Mucosa of rectum (tissue), 2 donors: Measurements from ENCODE around the gene ZDHHC8.

ENCODE experiments used
- H3K27ac ChIP-seq, 2 donors: one replicate each; pipeline ENCODE4 v1.7.0; 2013; ENCODE audit warnings: inconsistent platforms in 2 of 2, low read depth in 2 of 2, low read length in 2 of 2
- H3K27me3 ChIP-seq, 2 donors: one replicate each; pipeline ENCODE4 v1.7.0; 2013; ENCODE audit warnings: low read length in 2 of 2; ENCODE audit not compliant: control insufficient read depth in 2 of 2, insufficient read depth in 2 of 2
- H3K36me3 ChIP-seq, 2 donors: one replicate each; pipeline ENCODE4 v1.7.0; 2013; ENCODE audit warnings: low read length in 2 of 2; ENCODE audit not compliant: control insufficient read depth in 2 of 2, insufficient read depth in 2 of 2
- H3K4me1 ChIP-seq, 2 donors: one replicate each; pipeline ENCODE4 v1.7.0; 2013; ENCODE audit warnings: low read length in 2 of 2, mild to moderate bottlenecking in 1 of 2; ENCODE audit not compliant: control insufficient read depth in 2 of 2, insufficient read depth in 2 of 2
- H3K4me3 ChIP-seq, 2 donors: one replicate each; pipeline ENCODE4 v1.7.0; 2013; ENCODE audit warnings: low read length in 2 of 2
- H3K9ac ChIP-seq, 2 donors: one replicate each; pipeline ENCODE4 v1.7.0; 2013; ENCODE audit warnings: low read length in 2 of 2, low read depth in 1 of 2, mild to moderate bottlenecking in 1 of 2
- H3K9me3 ChIP-seq, 2 donors: one replicate each; pipeline ENCODE4 v1.7.0; 2013; ENCODE audit warnings: low read length in 2 of 2; ENCODE audit not compliant: control insufficient read depth in 2 of 2
- donor health status: healthy.
- donor health status: Normal muscosa, but diverticular disease.

Gene ZDHHC8

GRCh38 chr22:20131597-20131858 is at the start of gene ZDHHC8:
Gene ZDHHC8 (plus strand): TSS chr22:20131804. CDS start chr22:20131948, 144 bp downstream.
- Histone ChIP-seq H3K9me3 (no peaks in the 10 kb centered on the region), H3K9ac (peak within 1 kb of the TSS; percentile 72 to 85), H3K4me1 (peaks cover 15% of the 10 kb centered on the region in 2 donors), H3K27ac (peak within 1 kb of the TSS; percentile 76 to 83), H3K4me3 (peak within 1 kb of the TSS; percentile 75 to 79), H3K27me3 (no peaks in the 10 kb centered on the region), H3K36me3 (peaks cover 4 to 7% of the 10 kb centered on the region in 2 donors)

- Histone ChIP-seq H3K4me3 (no peak overlapping the region), H3K9me3 (no peaks in the 10 kb centered on the region), H3K4me1 (peaks cover 8 to 28% of the 10 kb centered on the region in 2 donors), H3K36me3 (peaks cover 28 to 30% of the 10 kb centered on the region in 2 donors), H3K27ac (no peak overlapping the region), H3K27me3 (no peaks in the 10 kb centered on the region), H3K9ac (no peak overlapping the region)
Measured at GRCh38 chr22:20083157-20083890, 48.3 kb upstream of the ZDHHC8 start.

- H3K4me1 ChIP-seq: peaks cover 8 to 28% of the 10 kb centered on the region in 2 donors
- H3K27me3 ChIP-seq: no peaks in the 10 kb centered on the region
- H3K27ac ChIP-seq: no peak overlapping the region
- H3K4me3 ChIP-seq: no peak overlapping the region
- H3K9ac ChIP-seq: no peak overlapping the region
- H3K36me3 ChIP-seq: peaks cover 33 to 37% of the 10 kb centered on the region in 2 donors
- H3K9me3 ChIP-seq: no peaks in the 10 kb centered on the region
Measured at GRCh38 chr22:20083891-20084546, 47.6 kb upstream of the ZDHHC8 start.

GRCh38 chr22:20084547-20085413 is 46.8 kb upstream of the ZDHHC8 start:
- H3K36me3 ChIP-seq: peaks cover 40 to 44% of the 10 kb centered on the region in 2 donors
- no peak overlapping the region for H3K9ac ChIP-seq

GRCh38 chr22:20085651-20086050 is 46.0 kb upstream of the ZDHHC8 start:
- Histone ChIP-seq H3K36me3 (peaks cover 49 to 53% of the 10 kb centered on the region in 2 donors), H3K9ac (no peak overlapping the region), H3K4me1 (peaks cover 8 to 28% of the 10 kb centered on the region in 2 donors), H3K9me3 (no peaks in the 10 kb centered on the region), H3K27me3 (no peaks in the 10 kb centered on the region), H3K4me3 (no peak overlapping the region), H3K27ac (no peak overlapping the region)

More at GRCh38 chr22:20084547-20085413, 46.8 kb upstream of the ZDHHC8 start:
- Histone ChIP-seq H3K27ac (no peak overlapping the region), H3K4me3 (no peak overlapping the region), H3K27me3 (no peaks in the 10 kb centered on the region), H3K9me3 (no peaks in the 10 kb centered on the region), H3K4me1 (peaks cover 8 to 28% of the 10 kb centered on the region in 2 donors)

- H3K27me3 ChIP-seq: no peaks in the 10 kb centered on the region
- H3K4me3 ChIP-seq: no peak overlapping the region
- peaks cover 52 to 58% of the 10 kb centered on the region in 2 donors for H3K36me3 ChIP-seq
- no peak overlapping the region for H3K27ac ChIP-seq
- H3K9ac ChIP-seq: no peak overlapping the region
- no peaks in the 10 kb centered on the region for H3K9me3 ChIP-seq
- peaks cover 3 to 23% of the 10 kb centered on the region in 2 donors for H3K4me1 ChIP-seq
Measured at GRCh38 chr22:20086101-20086599, 45.5 kb upstream of the ZDHHC8 start.

GRCh38 chr22:20086763-20087162 is 44.8 kb upstream of the ZDHHC8 start:
- Histone ChIP-seq H3K9me3 (no peaks in the 10 kb centered on the region), H3K4me1 (peaks cover 0 to 17% of the 10 kb centered on the region in 2 donors), H3K36me3 (peaks cover 59 to 64% of the 10 kb centered on the region in 2 donors), H3K27ac (no peak overlapping the region), H3K27me3 (no peaks in the 10 kb centered on the region), H3K4me3 (no peak overlapping the region), H3K9ac (no peak overlapping the region)

- H3K4me1 ChIP-seq: peaks cover 0 to 14% of the 10 kb centered on the region in 2 donors
- peaks cover 67 to 72% of the 10 kb centered on the region in 2 donors for H3K36me3 ChIP-seq
- no peak overlapping the region for H3K9ac ChIP-seq
- H3K27me3 ChIP-seq: no peaks in the 10 kb centered on the region
- H3K9me3 ChIP-seq: no peaks in the 10 kb centered on the region
- H3K4me3 ChIP-seq: no peak overlapping the region
- H3K27ac ChIP-seq: no peak overlapping the region
Measured at GRCh38 chr22:20087319-20088262, 44.0 kb upstream of the ZDHHC8 start.

GRCh38 chr22:20088263-20088648 is 43.3 kb upstream of the ZDHHC8 start:
- no peaks in the 10 kb centered on the region for H3K27me3 ChIP-seq
- H3K4me3 ChIP-seq: no peak overlapping the region
- no peak overlapping the region for H3K27ac ChIP-seq
- no peak overlapping the region for H3K9ac ChIP-seq
- no peaks in the 10 kb centered on the region for H3K9me3 ChIP-seq
- H3K4me1 ChIP-seq: peaks cover 0 to 7% of the 10 kb centered on the region in 2 donors
- peaks cover 69 to 76% of the 10 kb centered on the region in 2 donors for H3K36me3 ChIP-seq
